RWPE2 (cell line): ENCODE results near the gene ARHGEF3.
A peak's percentile ranks its signal among the peaks of the same experiment; 100 is the strongest.
"Not testable (repeated sequence)": the region's sequence is repeated elsewhere in the genome, so short reads cannot be mapped to it uniquely, and the experiment has no call there.

Source experiments
- ATAC-seq: fragments of 200-7000 bp; cut with Tn5 transposase; 3 replicates; pipeline ENCODE4 v1.9.1; 2021; ENCODE audit warnings: low read depth
- DNase-seq: peaks from one replicate; pipeline ENCODE4 v3.0.0-alpha.2; 2020; ENCODE audit warnings: low spot score
- H3K27ac ChIP-seq: fragments of 450-650 bp; 2 replicates; pipeline ENCODE4 v1.5.1; 2017; ENCODE audit warnings: mild to moderate bottlenecking; ENCODE audit not compliant: poor library complexity, severe bottlenecking
- H3K27me3 ChIP-seq: fragments of 250-450 bp; sonication (Bioruptor Pico); 2 replicates; pipeline ENCODE4 v1.5.1; 2021; ENCODE audit warnings: mild to moderate bottlenecking, moderate library complexity; ENCODE audit not compliant: insufficient read depth, poor library complexity, severe bottlenecking
- H3K36me3 ChIP-seq: fragments of 250-450 bp; sonication (Bioruptor Pico); 2 replicates; pipeline ENCODE4 v1.5.1; 2020; ENCODE audit warnings: low read depth, mild to moderate bottlenecking, moderate library complexity
- H3K4me1 ChIP-seq: fragments of 250-450 bp; sonication (Bioruptor Pico); 2 replicates; pipeline ENCODE4 v1.5.1; 2021; ENCODE audit warnings: mild to moderate bottlenecking, moderate library complexity; ENCODE audit not compliant: insufficient read depth, poor library complexity, severe bottlenecking
- H3K4me3 ChIP-seq: fragments of 250-450 bp; sonication (Bioruptor Pico); 2 replicates; pipeline ENCODE4 v1.5.1; 2021; ENCODE audit warnings: mild to moderate bottlenecking, moderate library complexity; ENCODE audit not compliant: severe bottlenecking
- H3K9me3 ChIP-seq: fragments of 250-450 bp; sonication (Bioruptor Pico); 2 replicates; pipeline ENCODE4 v1.5.1; 2021; ENCODE audit warnings: mild to moderate bottlenecking, moderate library complexity; ENCODE audit not compliant: severe bottlenecking
- CTCF ChIP-seq: fragments of 450-650 bp; IDR thresholded peaks from one replicate; pipeline ENCODE4 v1.5.1; 2017; ENCODE audit warnings: mild to moderate bottlenecking, moderate library complexity; ENCODE audit not compliant: poor library complexity, severe bottlenecking

Gene ARHGEF3

GRCh38 chr3:56711344-56711743 lies 90.4 kb downstream of the ARHGEF3 start:
- no peak for TF ChIP-seq CTCF
- no peak for ATAC-seq

GRCh38 chr3:56707412-56707811 lies 94.3 kb downstream of the ARHGEF3 start:
- not testable (repeated sequence) for DNase-seq, ATAC-seq, H3K4me1 ChIP-seq, H3K9me3 ChIP-seq, H3K36me3 ChIP-seq, H3K27me3 ChIP-seq, H3K4me3 ChIP-seq, H3K27ac ChIP-seq
- peak; percentile 9 for TF ChIP-seq CTCF

More at GRCh38 chr3:56711344-56711743, 90.4 kb downstream of the ARHGEF3 start:
- Histone ChIP-seq H3K9me3 (peaks cover 4% of the 10 kb centered on the region), H3K4me3 (no peak overlapping the region), H3K27ac (no peak overlapping the region), H3K4me1 (no peaks in the 10 kb centered on the region), H3K36me3 (no peaks in the 10 kb centered on the region), H3K27me3 (no peaks in the 10 kb centered on the region)
- DNase-seq = no peak

- no peak for DNase-seq
- Histone ChIP-seq H3K4me1 (no peaks in the 10 kb centered on the region), H3K27ac (no peak overlapping the region), H3K4me3 (no peak overlapping the region), H3K9me3 (peaks cover 5% of the 10 kb centered on the region), H3K27me3 (no peaks in the 10 kb centered on the region), H3K36me3 (no peaks in the 10 kb centered on the region)
- ATAC-seq = no peak
- no peak for TF ChIP-seq CTCF
Observed at GRCh38 chr3:56706629-56707028, 95.1 kb downstream of the ARHGEF3 start.

- ATAC-seq (no peak), DNase-seq (no peak)
- no peaks in the 10 kb centered on the region for H3K27me3 ChIP-seq
- H3K9me3 ChIP-seq = peaks cover 5% of the 10 kb centered on the region
- no peak for TF ChIP-seq CTCF
- H3K27ac ChIP-seq = no peak overlapping the region
- no peaks in the 10 kb centered on the region for H3K4me1 ChIP-seq
- no peaks in the 10 kb centered on the region for H3K36me3 ChIP-seq
- no peak overlapping the region for H3K4me3 ChIP-seq
Observed at GRCh38 chr3:56704706-56705105, 97.0 kb downstream of the ARHGEF3 start.

- Histone ChIP-seq H3K9me3 (peaks cover 5% of the 10 kb centered on the region), H3K27me3 (no peaks in the 10 kb centered on the region), H3K27ac (no peak overlapping the region), H3K4me3 (no peak overlapping the region), H3K4me1 (no peaks in the 10 kb centered on the region), H3K36me3 (no peaks in the 10 kb centered on the region)
- DNase-seq = no peak
- TF ChIP-seq CTCF = peak; percentile 92
- peak; percentile 71; the same call in 2 of the 3 replicates for ATAC-seq
Observed at GRCh38 chr3:56702490-56703315, 99.0 kb downstream of the ARHGEF3 start.
